Measurements from ENCODE around the gene SUMF1.

Gene SUMF1

GRCh38 chr3:4375911-4376310, 91.2 kb downstream of the SUMF1 start:
- no peak for DNase-seq

GRCh38 chr3:4373669-4374068, 93.4 kb downstream of the SUMF1 start:
- no peak for DNase-seq

DNA sequence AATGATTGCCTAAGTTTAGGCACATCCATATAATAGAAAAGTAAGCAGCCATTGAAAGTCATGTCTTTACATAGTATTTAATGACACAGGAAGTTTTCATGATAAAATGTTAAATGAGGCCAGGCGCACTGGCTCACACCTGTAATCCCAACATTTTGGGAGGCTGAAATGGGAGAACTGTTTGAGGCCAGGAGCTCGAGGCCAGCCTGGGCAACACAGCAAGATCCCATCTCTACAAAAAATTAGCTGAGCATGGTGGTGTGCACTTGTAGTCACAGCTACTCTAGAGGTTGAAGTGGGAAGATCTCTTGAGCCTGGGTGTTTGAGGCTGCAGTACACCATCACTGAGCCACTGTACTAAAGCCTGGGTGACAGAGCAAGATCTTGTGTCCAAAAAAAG, 104.5 kb downstream of the SUMF1 start:
- no peak for DNase-seq

DNA sequence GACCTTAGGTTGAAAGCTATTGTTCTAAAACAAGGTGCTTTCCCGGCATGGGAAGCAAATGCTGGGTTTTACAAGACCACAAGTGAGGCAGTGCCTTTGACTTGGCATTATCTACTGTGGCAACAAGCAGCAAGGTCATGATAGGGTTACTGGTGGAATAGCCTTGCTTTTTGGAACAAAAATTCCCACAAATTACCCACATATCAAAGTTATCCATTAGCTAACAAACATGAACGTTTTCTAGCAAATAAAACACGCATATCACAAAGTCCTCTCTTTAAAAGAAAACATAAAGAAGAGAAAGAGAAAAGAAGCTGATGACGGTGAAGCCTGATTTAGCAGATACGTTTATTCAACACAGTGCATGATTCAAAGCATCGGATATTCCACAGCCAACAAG, 106.3 kb downstream of the SUMF1 start:
- no peak for DNase-seq

GRCh38 chr3:4359805-4360502, 107.1 kb downstream of the SUMF1 start:
- DNase-seq = no peak

- no peak for DNase-seq
These were observed 108.8 kb downstream of the SUMF1 start for GRCh38 chr3:4358273-4358672.

DNA sequence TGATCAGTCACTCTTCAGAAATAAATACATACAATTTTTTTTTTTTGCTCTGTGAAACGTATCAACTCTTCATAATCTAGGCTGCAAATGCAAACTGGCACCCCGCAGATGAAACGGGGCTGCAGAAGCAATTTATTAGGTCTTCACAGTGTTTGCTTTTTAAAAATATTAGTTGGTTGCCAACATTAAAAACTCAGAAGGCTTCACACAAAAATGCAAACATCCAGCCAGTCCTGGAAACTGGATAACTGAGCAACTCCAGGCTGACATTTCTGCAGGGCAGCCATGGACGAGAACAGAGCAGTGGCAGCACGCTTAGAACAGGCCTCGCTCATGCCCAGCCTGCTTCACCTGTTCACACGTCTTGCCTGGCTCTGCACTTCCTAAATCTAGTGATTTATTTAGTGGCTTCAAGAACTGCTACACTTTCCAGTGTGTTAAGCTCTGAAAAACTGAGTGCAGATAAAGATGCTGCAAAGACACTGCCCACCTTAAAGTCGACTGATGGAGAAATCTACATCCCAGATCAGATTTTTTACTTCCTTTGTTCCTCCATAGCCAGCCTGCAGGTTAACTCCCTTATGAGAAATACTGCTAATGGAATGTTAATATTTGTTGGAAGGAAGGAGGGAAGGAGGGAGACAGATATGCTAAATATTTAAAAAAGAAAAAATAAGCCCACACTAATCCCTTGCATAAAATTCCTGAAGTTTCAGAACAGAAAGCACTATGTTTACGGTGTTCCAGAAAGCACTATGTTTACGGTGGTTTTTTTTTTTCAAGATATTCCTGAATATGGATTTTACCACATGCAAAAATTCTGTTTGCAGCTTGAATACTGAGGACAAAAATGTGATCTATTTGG, 110.3 kb downstream of the SUMF1 start:
- no peak for DNase-seq

- no peak for DNase-seq
These were observed 110.9 kb downstream of the SUMF1 start for GRCh38 chr3:4356220-4356540.

DNA sequence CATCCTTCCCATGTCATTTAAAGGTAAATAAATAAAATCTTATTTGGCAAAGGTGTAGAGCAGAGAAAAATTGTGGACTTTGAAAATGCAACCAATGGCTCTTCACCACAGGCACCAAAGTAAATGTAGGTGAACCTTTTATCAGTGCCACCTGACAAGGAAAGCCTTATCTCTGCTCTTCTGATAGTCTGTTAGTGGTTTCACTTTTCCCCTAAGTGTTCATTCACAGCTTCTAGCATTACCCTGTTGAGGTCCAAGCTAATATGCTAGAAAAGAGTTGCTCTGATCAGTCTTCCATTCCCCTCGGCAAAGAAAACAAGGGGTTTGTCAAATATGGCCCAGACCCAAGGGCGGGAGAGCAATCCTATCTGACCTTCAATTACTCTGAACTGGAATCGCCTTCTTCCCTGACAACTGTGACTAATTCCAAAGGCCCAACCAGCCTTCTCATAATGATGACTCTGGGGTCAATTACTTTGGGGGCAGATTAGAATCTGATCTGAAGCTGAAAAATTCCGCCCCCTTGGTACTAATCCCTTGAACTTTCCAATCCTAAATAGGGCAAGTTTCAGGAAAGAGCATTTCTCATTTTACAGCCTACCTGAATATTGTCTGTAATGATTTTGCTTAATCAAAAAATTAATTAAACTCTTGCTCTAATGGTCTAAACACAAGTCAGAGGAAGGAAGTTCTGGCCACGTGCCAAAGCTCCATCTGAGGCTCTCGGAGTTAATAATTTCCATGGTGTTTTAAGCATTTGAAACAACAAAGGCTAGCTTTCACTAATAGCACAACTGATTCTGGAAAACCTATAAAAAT, 111.5 kb downstream of the SUMF1 start:
- DNase-seq = no peak

GRCh38 chr3:4351872-4352271, 115.2 kb downstream of the SUMF1 start:
- no peak for DNase-seq

GRCh38 chr3:4351164-4351855, 115.8 kb downstream of the SUMF1 start:
- DNase-seq = no peak

DNA sequence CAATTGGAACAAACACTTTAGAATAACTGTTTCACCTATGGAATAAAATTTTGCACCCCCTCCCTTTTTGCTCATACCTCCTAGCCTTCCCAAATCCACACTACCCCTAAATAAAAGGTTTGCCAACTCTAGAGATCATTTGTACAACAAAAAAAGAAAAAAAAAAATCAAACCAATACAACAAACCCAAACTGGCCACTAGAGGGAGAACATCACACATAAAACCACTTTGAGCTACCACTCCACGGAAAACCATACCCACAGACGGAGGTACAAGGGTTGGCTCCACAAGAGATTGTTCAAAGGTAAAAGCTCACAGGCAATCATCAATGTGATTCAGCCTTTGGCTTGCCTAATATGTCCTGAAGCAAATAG, 116.3 kb downstream of the SUMF1 start:
- no peak for DNase-seq

GRCh38 chr3:4343258-4343657, 123.8 kb downstream of the SUMF1 start:
- no peak for DNase-seq

GRCh38 chr3:4341336-4341675, 125.8 kb downstream of the SUMF1 start:
- DNase-seq = no peak

DNA sequence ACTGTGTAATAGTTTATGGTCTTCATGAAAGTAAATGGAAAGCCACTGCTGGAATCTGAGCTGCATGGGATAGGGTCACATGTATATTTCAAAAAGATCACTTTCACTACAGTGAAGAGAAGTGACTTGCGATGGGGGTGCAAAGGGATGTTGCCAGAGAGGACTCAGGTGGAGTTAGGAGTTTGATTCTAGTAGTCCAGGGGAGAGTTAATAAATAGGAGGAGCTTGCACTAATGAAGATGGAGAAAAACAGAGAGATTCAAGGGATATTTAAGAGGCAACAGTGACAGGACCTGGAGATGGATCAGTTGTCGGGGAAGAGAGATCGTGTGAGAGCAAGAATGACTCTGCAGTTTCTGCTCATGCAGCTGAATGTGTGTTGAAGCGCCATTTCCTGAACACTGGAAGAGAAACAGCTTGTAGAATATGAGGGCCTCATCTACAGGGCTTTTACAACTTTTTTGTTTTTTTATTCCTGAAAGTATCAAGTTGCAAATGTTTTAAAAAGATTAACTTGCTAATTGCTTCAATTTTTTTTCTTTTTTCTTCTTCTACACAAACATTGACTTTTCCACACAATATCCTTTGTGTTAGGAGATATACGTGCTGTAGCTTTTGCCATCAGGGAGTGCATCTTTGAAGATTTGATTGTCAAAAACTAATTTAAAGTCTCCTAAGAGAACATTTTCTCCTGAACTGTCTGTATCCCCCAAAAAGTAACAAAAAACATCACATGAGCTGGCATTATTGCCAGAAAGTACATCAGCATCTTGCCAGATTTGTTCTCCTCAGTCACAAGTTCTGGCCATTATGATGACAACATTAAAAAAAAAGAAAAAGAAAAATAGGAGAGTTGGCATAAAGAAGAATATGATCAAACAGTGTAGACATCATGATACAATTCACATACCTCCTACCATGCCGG, 126.4 kb downstream of the SUMF1 start:
- DNase-seq = no peak

DNA sequence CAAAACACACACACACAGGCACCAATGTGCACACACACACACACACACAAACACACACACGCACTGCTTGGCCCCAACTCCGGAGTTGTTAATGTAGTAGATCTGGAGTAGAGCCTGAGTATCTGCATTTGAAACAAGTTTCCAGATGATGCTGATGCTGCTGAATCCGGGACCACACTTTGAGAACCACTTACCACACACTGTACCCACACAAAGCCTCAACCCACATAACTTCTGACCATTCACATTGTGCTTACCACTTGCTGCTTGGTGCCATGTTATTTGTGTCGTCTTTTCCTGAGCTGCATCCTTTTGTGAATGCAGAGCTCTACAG, 127.0 kb downstream of the SUMF1 start:
- DNase-seq = no peak

- no peak for DNase-seq
These were observed 128.3 kb downstream of the SUMF1 start for GRCh38 chr3:4338751-4339150.

DNA sequence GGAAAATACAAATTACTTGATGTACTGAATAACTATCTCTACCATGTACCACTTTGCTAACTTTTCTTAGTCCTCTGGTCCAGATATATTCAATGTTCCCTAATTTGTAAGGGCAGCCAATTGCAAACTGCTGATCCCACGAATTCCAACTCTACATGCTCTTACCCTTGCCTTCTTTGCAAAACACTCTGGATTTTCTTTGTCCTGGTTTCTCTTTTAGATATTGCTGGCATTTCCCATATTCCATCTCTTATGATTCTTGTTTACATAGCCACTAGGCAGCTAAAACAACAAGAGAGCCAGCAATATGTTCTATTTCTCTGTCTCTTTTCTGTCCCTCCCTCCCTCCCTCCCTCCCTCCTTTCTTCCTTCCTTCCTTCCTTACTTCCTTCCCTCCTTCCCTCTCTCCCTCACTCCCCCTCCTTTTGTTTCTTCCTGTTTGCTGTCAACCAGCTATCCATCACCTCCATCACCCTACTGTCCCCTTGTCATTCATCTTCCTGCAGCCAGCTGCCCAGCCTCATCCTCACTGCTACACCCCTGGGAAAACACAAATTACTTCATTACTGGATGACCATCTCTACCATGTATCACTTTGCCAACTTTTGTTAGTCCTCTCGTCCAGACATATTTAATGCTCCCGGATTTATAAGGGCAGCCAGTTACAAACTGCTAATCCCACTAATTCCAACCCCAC, 130.1 kb downstream of the SUMF1 start:
- no peak for DNase-seq

DNA sequence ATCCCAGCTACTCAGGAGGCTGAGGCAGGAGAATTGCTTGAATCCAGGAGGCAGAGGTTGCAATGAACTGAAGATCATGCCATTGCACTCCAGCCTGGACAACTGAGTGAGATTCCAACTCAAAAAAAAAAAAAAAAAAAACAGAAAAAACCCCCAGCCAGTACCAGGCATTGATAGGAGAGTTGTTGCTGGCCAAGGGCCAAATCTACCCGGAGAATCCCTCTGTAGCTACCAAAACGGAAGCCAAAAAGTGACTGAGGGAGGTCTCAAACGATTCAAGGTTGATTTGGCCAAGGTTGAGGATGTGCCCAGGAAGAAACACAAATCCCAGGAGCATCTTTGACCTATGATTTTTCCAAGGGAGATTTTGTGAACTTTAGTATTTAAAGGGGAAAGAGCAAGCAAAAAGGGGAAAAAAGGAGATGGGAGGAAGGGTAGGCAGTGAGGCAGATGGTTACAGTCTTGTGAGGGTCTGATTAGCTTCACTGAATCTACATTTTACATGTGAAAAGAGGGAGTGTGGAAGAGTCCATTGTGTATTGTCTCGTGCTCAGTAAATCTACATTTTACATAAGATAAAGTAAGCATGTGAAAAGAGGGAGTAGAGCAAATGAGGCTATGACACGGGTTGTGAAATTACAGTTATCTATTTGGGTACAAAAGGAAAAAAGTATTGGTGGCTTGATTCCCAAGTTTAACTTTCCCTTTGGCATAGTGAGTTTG, 131.1 kb downstream of the SUMF1 start:
- DNase-seq = no peak

- no peak for DNase-seq
These were observed 132.5 kb downstream of the SUMF1 start for GRCh38 chr3:4334548-4334947.

DNA sequence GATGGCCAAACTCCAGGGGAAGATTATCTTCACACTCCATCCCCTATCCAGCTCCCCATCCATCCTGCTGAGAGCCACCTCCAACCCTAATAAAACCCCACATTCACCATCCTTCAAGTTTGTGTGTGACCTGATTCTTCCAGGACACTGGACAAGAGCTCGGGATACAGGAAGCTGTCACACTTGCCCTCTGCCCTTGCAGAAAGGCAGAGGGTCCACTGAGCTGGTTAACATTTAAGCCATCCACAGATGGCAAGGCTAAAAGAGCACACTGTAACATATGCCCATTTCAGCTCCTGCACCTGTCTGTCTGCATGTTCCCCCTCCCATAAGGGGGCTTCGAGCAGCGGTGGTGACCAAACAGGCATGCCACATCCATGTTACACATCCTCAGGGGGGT, 134.1 kb downstream of the SUMF1 start:
- DNase-seq = no peak

All from SIG-M5 (cell line).